PC-9 (cell line): ENCODE data around the gene RASEF. TPM values are rescaled to one million over a fixed set of nuclear protein-coding genes. Genes with fewer than 3 reads are reported as not detected.

Experiments used
- BruUV-seq: library from RNA; stranded (reverse); fragments of 400-500 nt; replicated peaks from 2 replicates; lab custom pipeline; 2021; lab: Mats Ljungman, UMichigan
- CTCF ChIA-PET: fragments of 300-600 bp; sonication (Branson Sonifier 250); formaldehyde crosslinking; loops from one replicate; lab custom pipeline; 2022; ENCODE audit warnings: antibody characterized with exemption; lab: Charles Lee
- POLR2A ChIA-PET: fragments of 300-600 bp; sonication (Branson Sonifier 250); formaldehyde crosslinking; loops from one replicate; lab custom pipeline; 2022; ENCODE audit warnings: antibody characterized with exemption; ENCODE audit not compliant: unreplicated experiment; lab: Charles Lee
- DNase-seq, 2 experiments: peaks; one replicate each; pipeline versions ENCODE4 v3.0.0 to v3.0.0-alpha.2; 2015 to 2022; ENCODE audit warnings: mixed read lengths in 1 of 2
- H2AFZ ChIP-seq: fragments of 200-600 bp; sonication (generic); 2 replicates; pipeline ENCODE4 v1.8.1; 2017; ENCODE audit warnings: antibody characterized with exemption
- H3F3A ChIP-seq: fragments of 200-600 bp; sonication (generic); 2 replicates; pipeline ENCODE4 v1.8.1; 2017; ENCODE audit warnings: antibody characterized with exemption, mild to moderate bottlenecking, low read depth; ENCODE audit not compliant: insufficient read depth
- H3K27ac ChIP-seq: fragments of 200-600 bp; sonication (generic); 2 replicates; pipeline ENCODE4 v1.6.1; 2016; ENCODE audit warnings: mixed run types
- H3K27me3 ChIP-seq: fragments of 200-600 bp; sonication (generic); 2 replicates; pipeline ENCODE4 v1.6.1; 2016; ENCODE audit warnings: low read depth, mixed run types; ENCODE audit not compliant: insufficient read depth
- H3K36me3 ChIP-seq: fragments of 200-600 bp; sonication (generic); 2 replicates; pipeline ENCODE4 v1.6.1; 2016; ENCODE audit warnings: low read depth, mixed run types
- H3K4me1 ChIP-seq: fragments of 200-600 bp; sonication (generic); replicated peaks from 2 replicates; pipeline ENCODE4 v1.6.1; 2016; ENCODE audit warnings: mixed run types; ENCODE audit not compliant: insufficient read depth
- H3K4me2 ChIP-seq: fragments of 200-600 bp; sonication (generic); 2 replicates; pipeline ENCODE4 v1.6.1; 2017; ENCODE audit warnings: mixed run types
- H3K4me3 ChIP-seq: fragments of 200-600 bp; sonication (generic); 2 replicates; pipeline ENCODE4 v1.6.1; 2016; ENCODE audit warnings: mixed run types
- H3K79me2 ChIP-seq: fragments of 200-600 bp; sonication (generic); 2 replicates; pipeline ENCODE4 v1.6.1; 2017; ENCODE audit warnings: low read depth, mixed run types
- H3K9me2 ChIP-seq: fragments of 200-600 bp; sonication (generic); 2 replicates; pipeline ENCODE4 v1.8.1; 2017; ENCODE audit warnings: mild to moderate bottlenecking; ENCODE audit not compliant: insufficient read depth
- H3K9me3 ChIP-seq: fragments of 200-600 bp; sonication (generic); 2 replicates; pipeline ENCODE4 v1.8.1; 2016; ENCODE audit warnings: low read depth; ENCODE audit not compliant: insufficient read depth
- H4K20me1 ChIP-seq: fragments of 200-600 bp; sonication (generic); 2 replicates; pipeline ENCODE4 v1.8.1; 2017; ENCODE audit not compliant: insufficient read depth
- EZH2 ChIP-seq: fragments of 200-600 bp; sonication (generic); IDR thresholded peaks from 2 replicates; pipeline ENCODE4 v1.8.0; 2017; ENCODE audit warnings: antibody characterized with exemption, low read depth
- intact Hi-C: fragments of 100-400 bp; cut with micrococcal nuclease; formaldehyde crosslinking; loops from one replicate; pipeline ENCODE4 v1.10.0; 2022; ENCODE audit not compliant: unreplicated experiment
- total RNA-seq: library from RNA; stranded (reverse); gene quantifications from 2 replicates; pipeline ENCODE4 v1.2.3, GENCODE V29; 2021
- TF ChIP-seq, protein P1 (sequence below): fragments of 200-600 bp; sonication (generic); conservative IDR thresholded peaks from 2 replicates; pipeline ENCODE4 v1.6.1; 2017; ENCODE audit warnings: mixed run types, antibody characterized with exemption, mild to moderate bottlenecking, moderate library complexity

Gene RASEF
- total RNA-seq, 1 experiment from 2014 or later = 12.8 TPM

DNA sequence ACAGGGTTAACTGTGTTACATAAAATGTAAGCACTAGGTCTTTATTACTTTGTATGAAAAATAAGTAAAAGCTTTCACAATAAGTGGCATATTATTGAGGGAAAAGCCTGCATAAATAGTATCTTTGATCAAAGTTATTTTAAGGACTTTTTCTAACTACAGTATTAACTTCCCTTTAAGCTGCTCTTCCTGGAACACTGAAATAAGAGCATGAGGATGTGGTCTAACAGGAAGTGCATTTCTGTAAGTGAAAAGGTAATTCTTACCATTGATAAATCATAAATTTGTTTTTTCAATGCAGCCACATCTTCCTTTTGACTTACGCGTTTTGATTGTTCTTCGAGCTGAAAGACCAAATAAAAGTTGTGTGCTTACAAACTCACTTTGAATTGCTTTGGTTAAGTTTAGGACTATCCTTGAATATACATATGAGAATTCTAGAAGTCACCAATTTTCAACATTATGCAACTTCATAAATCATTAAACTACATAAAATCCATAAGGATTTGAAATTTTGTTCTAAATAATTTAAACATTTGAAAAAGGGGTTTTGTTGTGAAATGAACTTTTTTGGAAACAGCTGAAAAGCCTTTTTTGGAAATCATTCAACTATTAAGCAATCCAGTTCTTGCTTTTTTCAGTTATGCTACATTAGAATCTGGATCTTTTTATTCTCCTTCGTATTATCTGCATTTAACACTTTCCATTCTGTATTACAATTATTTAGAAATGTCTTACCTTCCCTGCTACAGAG lies 50.6 kb downstream of the RASEF start:
- H3K27me3 ChIP-seq = no peaks in the 10 kb centered on the region
- TF ChIP-seq EZH2 = no peak
- TF ChIP-seq, protein P1, sequence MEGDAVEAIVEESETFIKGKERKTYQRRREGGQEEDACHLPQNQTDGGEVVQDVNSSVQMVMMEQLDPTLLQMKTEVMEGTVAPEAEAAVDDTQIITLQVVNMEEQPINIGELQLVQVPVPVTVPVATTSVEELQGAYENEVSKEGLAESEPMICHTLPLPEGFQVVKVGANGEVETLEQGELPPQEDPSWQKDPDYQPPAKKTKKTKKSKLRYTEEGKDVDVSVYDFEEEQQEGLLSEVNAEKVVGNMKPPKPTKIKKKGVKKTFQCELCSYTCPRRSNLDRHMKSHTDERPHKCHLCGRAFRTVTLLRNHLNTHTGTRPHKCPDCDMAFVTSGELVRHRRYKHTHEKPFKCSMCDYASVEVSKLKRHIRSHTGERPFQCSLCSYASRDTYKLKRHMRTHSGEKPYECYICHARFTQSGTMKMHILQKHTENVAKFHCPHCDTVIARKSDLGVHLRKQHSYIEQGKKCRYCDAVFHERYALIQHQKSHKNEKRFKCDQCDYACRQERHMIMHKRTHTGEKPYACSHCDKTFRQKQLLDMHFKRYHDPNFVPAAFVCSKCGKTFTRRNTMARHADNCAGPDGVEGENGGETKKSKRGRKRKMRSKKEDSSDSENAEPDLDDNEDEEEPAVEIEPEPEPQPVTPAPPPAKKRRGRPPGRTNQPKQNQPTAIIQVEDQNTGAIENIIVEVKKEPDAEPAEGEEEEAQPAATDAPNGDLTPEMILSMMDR = no peak
- no peaks in the 10 kb centered on the region for H4K20me1 ChIP-seq
- H2AFZ ChIP-seq = no peak overlapping the region
- no peak overlapping the region for H3K4me3 ChIP-seq
- no peaks in the 10 kb centered on the region for H3K79me2 ChIP-seq
- ChIA-PET POLR2A (no interaction called here), CTCF (interaction anchor here (0.7 kb wide), 1 partner anchor 156 kb away, joined by 3 read pairs; no protein-coding TSS in a partner anchor)
- no peak overlapping the region for H3K27ac ChIP-seq
- DNase-seq = no peak
- intact Hi-C loops = loop anchor here (5.0 kb wide), 1 partner anchor 50 kb away; the partner anchor contains the start of gene RASEF
- no peak overlapping the region for H3K4me2 ChIP-seq
- H3F3A ChIP-seq = no peaks in the 10 kb centered on the region
- H3K4me1 ChIP-seq = no peaks in the 10 kb centered on the region
- no peaks in the 10 kb centered on the region for H3K9me3 ChIP-seq
- BruUV-seq = no TSS peak
- H3K9me2 ChIP-seq = no peaks in the 10 kb centered on the region
- H3K36me3 ChIP-seq = no peaks in the 10 kb centered on the region

- POLR2A ChIA-PET = interaction anchor here (0.7 kb wide), 1 partner anchor 76 kb away, joined by 21 read pairs; no protein-coding TSS in a partner anchor
Measured at GRCh38 chr9:83011611-83012010, 51.3 kb downstream of the RASEF start.

GRCh38 chr9:83007521-83008300 lies 55.2 kb downstream of the RASEF start:
- TF ChIP-seq, protein P1 = no peak
- TF ChIP-seq EZH2 = no peak
- no TSS peak for BruUV-seq
- POLR2A ChIA-PET = no interaction called here
- Histone ChIP-seq H3K27me3 (no peaks in the 10 kb centered on the region), H3K27ac (no peak overlapping the region), H3F3A (no peaks in the 10 kb centered on the region), H3K4me2 (no peak overlapping the region), H3K36me3 (0 out of 2 replicates have a peak, but pooled peaks cover 6% of the 10 kb centered on the region), H3K4me1 (no peaks in the 10 kb centered on the region), H3K4me3 (no peak overlapping the region), H4K20me1 (no peaks in the 10 kb centered on the region), H3K79me2 (no peaks in the 10 kb centered on the region), H2AFZ (no peak overlapping the region), H3K9me2 (no peaks in the 10 kb centered on the region), H3K9me3 (no peaks in the 10 kb centered on the region)
- CTCF ChIA-PET = no interaction called here
- intact Hi-C loops = no loop called here
- no peak for DNase-seq

More at GRCh38 chr9:83011611-83012010, 51.3 kb downstream of the RASEF start:
- Histone ChIP-seq H4K20me1 (no peaks in the 10 kb centered on the region), H3K4me3 (no peak overlapping the region), H3K9me2 (no peaks in the 10 kb centered on the region), H2AFZ (no peak overlapping the region), H3K27me3 (no peaks in the 10 kb centered on the region), H3K36me3 (no peaks in the 10 kb centered on the region), H3K4me1 (no peaks in the 10 kb centered on the region), H3K27ac (no peak overlapping the region), H3K4me2 (no peak overlapping the region), H3F3A (no peaks in the 10 kb centered on the region), H3K79me2 (no peaks in the 10 kb centered on the region), H3K9me3 (no peaks in the 10 kb centered on the region)
- BruUV-seq = no TSS peak
- DNase-seq = no peak
- no peak for TF ChIP-seq EZH2
- TF ChIP-seq, protein P1 = no peak
- intact Hi-C loops = loop anchor here (5.0 kb wide), 1 partner anchor 51 kb away; the partner anchor contains the start of gene RASEF
- CTCF ChIA-PET = no interaction called here
